ELR (cell line): Measurements from ENCODE around the gene ZMYND10.
"Not testable (repeated sequence)": the region's sequence is repeated elsewhere in the genome, so short reads cannot be mapped to it uniquely, and the experiment has no call there.

Experiments
- DNase-seq: peaks from one replicate; pipeline ENCODE4 v3.0.0-alpha.2; 2015; ENCODE audit warnings: low read depth

ZMYND10 gene

GRCh38 chr3:50325113-50325480 lies 20.4 kb downstream of the ZMYND10 start:
- no peak for DNase-seq

- peak; percentile 76 for DNase-seq
Measured at GRCh38 chr3:50324351-50325112, 21.0 kb downstream of the ZMYND10 start.

GRCh38 chr3:50323614-50324199 lies 21.8 kb downstream of the ZMYND10 start:
- no peak for DNase-seq

GRCh38 chr3:50323092-50323600 lies 22.4 kb downstream of the ZMYND10 start:
- DNase-seq, result no peak

- DNase-seq, result no peak
Measured at GRCh38 chr3:50322386-50323091, 23.0 kb downstream of the ZMYND10 start, which contains the start of gene HYAL2. Gene HYAL2 (minus strand): TSS chr3:50322745. CDS start chr3:50320489, 2,256 bp downstream.

GRCh38 chr3:50322115-50322385 lies 23.5 kb downstream of the ZMYND10 start:
- no peak for DNase-seq

GRCh38 chr3:50321336-50322114 lies 24.0 kb downstream of the ZMYND10 start:
- DNase-seq, result peak; percentile 90

GRCh38 chr3:50320853-50321335 lies 24.6 kb downstream of the ZMYND10 start:
- peak; percentile 70 for DNase-seq

GRCh38 chr3:50319894-50320625 lies 25.5 kb downstream of the ZMYND10 start:
- DNase-seq, result no peak

- no peak for DNase-seq
Measured at GRCh38 chr3:50319181-50319893, 26.2 kb downstream of the ZMYND10 start.

- no peak for DNase-seq
Measured at GRCh38 chr3:50318615-50319014, 26.9 kb downstream of the ZMYND10 start.

GRCh38 chr3:50318163-50318562 lies 27.4 kb downstream of the ZMYND10 start:
- DNase-seq, result no peak

- no peak for DNase-seq
Measured at GRCh38 chr3:50317300-50317699, 28.2 kb downstream of the ZMYND10 start.

- peak; percentile 60 for DNase-seq
Measured at GRCh38 chr3:50316657-50317242, 28.8 kb downstream of the ZMYND10 start.

GRCh38 chr3:50314816-50315215 lies 30.7 kb downstream of the ZMYND10 start:
- no peak for DNase-seq

- DNase-seq, result no peak
Measured at GRCh38 chr3:50314342-50314741, 31.2 kb downstream of the ZMYND10 start.

GRCh38 chr3:50312041-50312440 lies 33.5 kb downstream of the ZMYND10 start:
- not testable (repeated sequence) for DNase-seq

- DNase-seq, result peak; percentile 72
Measured at GRCh38 chr3:50304601-50305000, 40.9 kb downstream of the ZMYND10 start.

- DNase-seq, result no peak
Measured at GRCh38 chr3:50303013-50303815, 42.3 kb downstream of the ZMYND10 start, which contains the start of gene HYAL1. Gene HYAL1 (minus strand): TSS chr3:50303574. CDS start chr3:50302956, 618 bp downstream.
